HEK293 (cell line): ENCODE data around the gene MXRA8.

Source experiments
- CTCF ChIA-PET: fragments of 350-600 bp; formaldehyde crosslinking; extraction: SDS; loops from one replicate; lab custom pipeline; 2021; ENCODE audit warnings: antibody characterized with exemption; lab: Yijun Ruan, JAX
- POLR2A ChIA-PET: fragments of 300-600 bp; formaldehyde crosslinking; extraction: SDS; loops from one replicate; lab custom pipeline; 2020; ENCODE audit warnings: antibody characterized with exemption, inconsistent platforms; lab: Yijun Ruan, JAX
- H3K27ac ChIP-seq: fragments of 200-500 bp; sonication (Bioruptor generic); 2 replicates; pipeline ENCODE4 v1.5.1; 2014; ENCODE audit warnings: low read depth, low read length, control low read depth, inconsistent platforms; ENCODE audit errors: extremely low read depth
- H3K36me3 ChIP-seq, 2 experiments: fragments of 200-500 bp in 1 of 2; sonication (Bioruptor generic) in 1 of 2; 1 replicate in 1 of 2; 2 replicates in 1 of 2; pipeline ENCODE4 v1.5.1; 2014 to 2017; ENCODE audit warnings: inconsistent platforms in 2 of 2, low read length in 2 of 2; ENCODE audit not compliant: control insufficient read depth in 2 of 2, insufficient read depth in 1 of 2
- H3K4me1 ChIP-seq: fragments of 200-500 bp; sonication (Bioruptor generic); 2 replicates; pipeline ENCODE4 v1.5.1; 2014; ENCODE audit warnings: mild to moderate bottlenecking, low read length, inconsistent platforms; ENCODE audit not compliant: control insufficient read depth, insufficient read depth
- H3K4me3 ChIP-seq: 2 replicates; pipeline ENCODE4 v1.5.1; 2011; ENCODE audit warnings: low read depth, mild to moderate bottlenecking, control low read depth, low read length, moderate library complexity
- H3K9me3 ChIP-seq: fragments of 200-500 bp; sonication (Bioruptor generic); 2 replicates; pipeline ENCODE4 v1.5.1; 2014; ENCODE audit warnings: low read depth, low read length, inconsistent platforms; ENCODE audit not compliant: control insufficient read depth, insufficient read depth
- EGR2 ChIP-seq: fragments of 450-650 bp; formaldehyde crosslinking; IDR thresholded peaks from 2 replicates; pipeline ENCODE4 v1.5.1; 2016; ENCODE audit warnings: low read depth, missing biosample characterization, missing genetic modification characterization
- GLIS1 ChIP-seq: fragments of 450-650 bp; formaldehyde crosslinking; IDR thresholded peaks from 2 replicates; pipeline ENCODE4 v1.5.1; 2016; ENCODE audit warnings: missing biosample characterization, missing genetic modification characterization
- GLIS2 ChIP-seq: fragments of 450-650 bp; formaldehyde crosslinking; IDR thresholded peaks from 2 replicates; pipeline ENCODE4 v1.5.1; 2016; ENCODE audit warnings: missing biosample characterization, missing genetic modification characterization
- KLF16 ChIP-seq: fragments of 450-650 bp; formaldehyde crosslinking; IDR thresholded peaks from 2 replicates; pipeline ENCODE4 v1.5.1; 2017; ENCODE audit warnings: missing biosample characterization, missing genetic modification characterization
- ZBTB48 ChIP-seq: fragments of 450-650 bp; formaldehyde crosslinking; IDR thresholded peaks from 2 replicates; pipeline ENCODE4 v1.5.1; 2016; ENCODE audit warnings: missing biosample characterization, missing genetic modification characterization
- ZBTB7A ChIP-seq: fragments of 450-650 bp; formaldehyde crosslinking; IDR thresholded peaks from 2 replicates; pipeline ENCODE4 v1.5.1; 2016; ENCODE audit warnings: low read depth, missing biosample characterization, missing genetic modification characterization
- ZBTB8A ChIP-seq: fragments of 450-650 bp; formaldehyde crosslinking; IDR thresholded peaks from 2 replicates; pipeline ENCODE4 v1.5.1; 2016; ENCODE audit warnings: missing biosample characterization, missing genetic modification characterization
- ZNF2 ChIP-seq: fragments of 450-650 bp; formaldehyde crosslinking; IDR thresholded peaks from 2 replicates; pipeline ENCODE4 v1.5.1; 2016; ENCODE audit warnings: missing biosample characterization, missing genetic modification characterization
- ZNF24 ChIP-seq: fragments of 450-650 bp; formaldehyde crosslinking; IDR thresholded peaks from 2 replicates; pipeline ENCODE4 v1.5.1; 2016; ENCODE audit warnings: missing biosample characterization, missing genetic modification characterization
- ZNF366 ChIP-seq: fragments of 450-650 bp; formaldehyde crosslinking; conservative IDR thresholded peaks from 2 replicates; pipeline ENCODE4 v1.5.1; 2016; ENCODE audit warnings: missing biosample characterization, missing genetic modification characterization
- ZNF404 ChIP-seq: fragments of 450-650 bp; formaldehyde crosslinking; IDR thresholded peaks from 2 replicates; pipeline ENCODE4 v1.5.1; 2017; ENCODE audit warnings: missing biosample characterization, missing genetic modification characterization
- ZNF433 ChIP-seq: fragments of 450-650 bp; formaldehyde crosslinking; IDR thresholded peaks from 2 replicates; pipeline ENCODE4 v1.5.1; 2016; ENCODE audit warnings: missing biosample characterization, missing genetic modification characterization, low read depth
- ZNF76 ChIP-seq: fragments of 450-650 bp; formaldehyde crosslinking; IDR thresholded peaks from 2 replicates; pipeline ENCODE4; 2016; ENCODE audit warnings: low read depth, missing biosample characterization, missing genetic modification characterization, borderline replicate concordance
- ZNF768 ChIP-seq: fragments of 450-650 bp; formaldehyde crosslinking; IDR thresholded peaks from 2 replicates; pipeline ENCODE4 v1.5.1; 2018; ENCODE audit warnings: missing biosample characterization, mild to moderate bottlenecking, missing genetic modification characterization
- ZXDB ChIP-seq: fragments of 450-650 bp; formaldehyde crosslinking; IDR thresholded peaks from 2 replicates; pipeline ENCODE4 v1.5.1; 2016; ENCODE audit warnings: missing biosample characterization, missing genetic modification characterization
- TF ChIP-seq, protein P1 (sequence below): fragments of 450-650 bp; formaldehyde crosslinking; optimal IDR thresholded peaks from 2 replicates; pipeline ENCODE3; 2016; ENCODE audit warnings: missing biosample characterization, mild to moderate bottlenecking, missing genetic modification characterization
- TF ChIP-seq, protein P2 (sequence below): fragments of 450-650 bp; formaldehyde crosslinking; IDR thresholded peaks from 2 replicates; pipeline ENCODE4 v1.5.1; 2016; ENCODE audit warnings: missing biosample characterization, missing genetic modification characterization
- TF ChIP-seq, protein P3 (sequence below): fragments of 450-650 bp; IDR thresholded peaks from 2 replicates; pipeline ENCODE4 v1.5.1; 2018; ENCODE audit warnings: missing biosample characterization, mild to moderate bottlenecking, missing genetic modification characterization
- TF ChIP-seq, protein P4 (sequence below): fragments of 450-650 bp; formaldehyde crosslinking; IDR thresholded peaks from 2 replicates; pipeline ENCODE4 v1.5.1; 2016; ENCODE audit warnings: missing biosample characterization, missing genetic modification characterization
- TF ChIP-seq, protein P5 (sequence below): fragments of 450-650 bp; formaldehyde crosslinking; IDR thresholded peaks from 2 replicates; pipeline ENCODE4 v1.5.1; 2016; ENCODE audit warnings: missing biosample characterization, missing genetic modification characterization

MXRA8 gene

DNA sequence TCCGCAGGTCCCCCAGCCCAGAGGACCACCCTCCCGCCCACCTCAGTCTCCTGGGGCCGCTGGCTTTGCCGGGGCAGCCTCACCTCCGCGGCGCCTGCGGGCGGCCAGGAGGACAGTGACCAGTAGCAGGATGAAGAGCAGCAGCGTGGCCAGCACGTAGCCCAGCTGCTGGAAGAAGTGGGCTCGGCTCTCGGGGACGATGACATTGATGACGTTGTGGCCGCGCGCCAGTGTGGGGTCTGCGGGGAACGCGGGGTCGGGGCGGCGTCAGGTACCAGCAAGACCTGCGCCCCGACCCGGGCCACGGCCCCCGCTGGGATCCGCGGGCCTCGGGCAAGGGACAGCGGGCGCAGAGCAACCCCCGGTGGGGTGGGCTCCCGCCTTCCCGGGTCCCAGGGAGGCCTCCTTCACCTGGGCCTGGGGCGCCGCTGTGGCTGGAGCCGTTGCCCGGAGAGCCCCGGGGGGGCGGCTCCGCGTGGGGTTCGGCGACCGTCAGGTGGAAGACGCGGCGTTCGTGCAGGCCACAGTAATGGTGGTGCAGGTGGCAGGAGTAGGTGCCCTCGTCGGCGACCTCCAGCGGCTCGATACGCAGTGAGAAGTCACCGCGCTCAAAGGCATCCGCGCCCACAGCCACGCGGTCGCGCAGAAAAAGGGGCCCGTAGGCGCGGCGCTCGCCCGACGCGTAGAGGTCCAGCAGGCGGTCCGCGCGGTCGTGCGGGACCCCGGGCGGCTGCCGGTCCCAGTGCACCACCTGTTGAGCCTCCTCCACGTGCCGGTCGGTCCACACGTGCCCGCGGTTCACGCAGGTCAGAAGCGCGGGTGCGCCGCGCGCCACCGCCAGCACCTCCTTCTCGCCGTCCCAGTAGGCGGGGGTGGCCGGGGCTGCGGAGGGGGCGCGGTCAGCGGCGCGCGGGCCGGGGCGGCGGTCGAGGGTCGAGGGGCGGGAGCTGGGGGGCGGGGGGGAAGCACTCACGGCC, 3.8 kb downstream of the MXRA8 start:
- Histone ChIP-seq H3K4me1 (peaks cover 7% of the 10 kb centered on the region; the same call in 1 of the 2 replicates), H3K4me3 (no peak overlapping the region), H3K9me3 (no peaks in the 10 kb centered on the region), H3K36me3 (no peaks in the 10 kb centered on the region), H3K27ac (no peak overlapping the region)
- ChIA-PET CTCF (interaction anchor here (1.1 to 2.7 kb wide), 2 partner anchors 17 to 18 kb away, joined by 3 to 15 read pairs; no protein-coding TSS in a partner anchor), POLR2A (interaction anchor here (0.6 to 1.0 kb wide), 4 partner anchors 21 to 686 kb away, joined by 3 to 6 read pairs (median 4); partner anchors contain the start of gene AURKAIP1)
- TF ChIP-seq, protein P1, sequence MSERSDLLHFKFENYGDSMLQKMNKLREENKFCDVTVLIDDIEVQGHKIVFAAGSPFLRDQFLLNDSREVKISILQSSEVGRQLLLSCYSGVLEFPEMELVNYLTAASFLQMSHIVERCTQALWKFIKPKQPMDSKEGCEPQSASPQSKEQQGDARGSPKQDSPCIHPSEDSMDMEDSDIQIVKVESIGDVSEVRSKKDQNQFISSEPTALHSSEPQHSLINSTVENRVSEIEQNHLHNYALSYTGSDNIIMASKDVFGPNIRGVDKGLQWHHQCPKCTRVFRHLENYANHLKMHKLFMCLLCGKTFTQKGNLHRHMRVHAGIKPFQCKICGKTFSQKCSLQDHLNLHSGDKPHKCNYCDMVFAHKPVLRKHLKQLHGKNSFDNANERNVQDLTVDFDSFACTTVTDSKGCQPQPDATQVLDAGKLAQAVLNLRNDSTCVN (tag by site-specific recombination): peak; percentile 37
- TF ChIP-seq GLIS1 (tag by site-specific recombination): peak; percentile 88
- TF ChIP-seq KLF16 (tag by site-specific recombination): 0 out of 2 replicates have a peak, but pooled peaks have one; percentile 36
- peak; percentile 45; the same call in 1 of the 2 replicates for TF ChIP-seq GLIS2 (tag by site-specific recombination)
- TF ChIP-seq, protein P2, sequence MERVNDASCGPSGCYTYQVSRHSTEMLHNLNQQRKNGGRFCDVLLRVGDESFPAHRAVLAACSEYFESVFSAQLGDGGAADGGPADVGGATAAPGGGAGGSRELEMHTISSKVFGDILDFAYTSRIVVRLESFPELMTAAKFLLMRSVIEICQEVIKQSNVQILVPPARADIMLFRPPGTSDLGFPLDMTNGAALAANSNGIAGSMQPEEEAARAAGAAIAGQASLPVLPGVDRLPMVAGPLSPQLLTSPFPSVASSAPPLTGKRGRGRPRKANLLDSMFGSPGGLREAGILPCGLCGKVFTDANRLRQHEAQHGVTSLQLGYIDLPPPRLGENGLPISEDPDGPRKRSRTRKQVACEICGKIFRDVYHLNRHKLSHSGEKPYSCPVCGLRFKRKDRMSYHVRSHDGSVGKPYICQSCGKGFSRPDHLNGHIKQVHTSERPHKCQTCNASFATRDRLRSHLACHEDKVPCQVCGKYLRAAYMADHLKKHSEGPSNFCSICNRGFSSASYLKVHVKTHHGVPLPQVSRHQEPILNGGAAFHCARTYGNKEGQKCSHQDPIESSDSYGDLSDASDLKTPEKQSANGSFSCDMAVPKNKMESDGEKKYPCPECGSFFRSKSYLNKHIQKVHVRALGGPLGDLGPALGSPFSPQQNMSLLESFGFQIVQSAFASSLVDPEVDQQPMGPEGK (tag by site-specific recombination): no peak
- TF ChIP-seq ZBTB7A (tag by site-specific recombination): 0 out of 2 replicates have a peak, but pooled peaks have one; percentile 49
- TF ChIP-seq ZBTB8A: peak; percentile 18
- no peak for TF ChIP-seq ZNF2
- no peak for TF ChIP-seq ZBTB48 (tag by site-specific recombination)
- TF ChIP-seq ZNF24 (tag by site-specific recombination): no peak
- TF ChIP-seq, protein P3, sequence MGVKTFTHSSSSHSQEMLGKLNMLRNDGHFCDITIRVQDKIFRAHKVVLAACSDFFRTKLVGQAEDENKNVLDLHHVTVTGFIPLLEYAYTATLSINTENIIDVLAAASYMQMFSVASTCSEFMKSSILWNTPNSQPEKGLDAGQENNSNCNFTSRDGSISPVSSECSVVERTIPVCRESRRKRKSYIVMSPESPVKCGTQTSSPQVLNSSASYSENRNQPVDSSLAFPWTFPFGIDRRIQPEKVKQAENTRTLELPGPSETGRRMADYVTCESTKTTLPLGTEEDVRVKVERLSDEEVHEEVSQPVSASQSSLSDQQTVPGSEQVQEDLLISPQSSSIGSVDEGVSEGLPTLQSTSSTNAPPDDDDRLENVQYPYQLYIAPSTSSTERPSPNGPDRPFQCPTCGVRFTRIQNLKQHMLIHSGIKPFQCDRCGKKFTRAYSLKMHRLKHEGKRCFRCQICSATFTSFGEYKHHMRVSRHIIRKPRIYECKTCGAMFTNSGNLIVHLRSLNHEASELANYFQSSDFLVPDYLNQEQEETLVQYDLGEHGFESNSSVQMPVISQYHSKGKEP (tag by site-specific recombination): no peak

DNA sequence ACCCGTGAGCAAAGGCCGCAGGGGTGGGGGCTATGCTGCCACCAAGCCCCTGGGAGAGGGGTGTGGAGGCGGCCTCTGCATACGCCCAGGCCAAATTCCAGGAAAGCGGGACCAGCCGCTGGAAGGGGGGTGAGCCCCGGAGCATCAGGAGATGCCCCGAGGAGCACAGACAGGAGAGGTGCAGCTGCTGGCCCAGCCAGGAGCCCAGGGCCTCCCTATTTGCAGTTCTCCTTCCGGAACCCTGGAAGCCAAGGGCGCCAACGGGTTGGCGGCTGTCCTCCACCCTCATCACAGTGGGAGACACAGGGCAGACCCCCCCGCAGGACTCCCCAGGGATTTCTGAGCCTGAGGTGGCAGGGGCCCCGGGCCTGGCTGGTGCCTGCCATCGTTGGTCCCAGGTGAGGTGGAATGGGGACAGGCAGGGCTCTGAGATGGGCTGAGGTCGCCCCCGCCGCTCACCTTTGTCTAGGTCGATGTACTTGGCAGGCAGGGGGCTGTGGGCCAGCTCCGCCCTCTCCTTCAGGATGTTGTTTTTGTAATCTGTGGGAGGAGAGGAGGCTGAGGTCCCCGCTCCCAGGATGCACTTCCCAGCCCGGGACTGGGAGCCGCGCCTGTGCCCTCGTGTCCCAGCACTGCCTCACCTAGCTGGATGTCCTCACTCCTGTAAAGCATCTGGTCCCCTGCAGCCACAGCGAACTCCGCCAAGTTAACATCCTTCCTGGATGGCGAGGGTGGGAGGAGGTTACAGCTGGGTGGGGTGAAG, 4.8 kb downstream of the MXRA8 start:
- H3K9me3 ChIP-seq: no peaks in the 10 kb centered on the region
- no peaks in the 10 kb centered on the region for H3K36me3 ChIP-seq
- H3K27ac ChIP-seq: no peak overlapping the region
- H3K4me1 ChIP-seq: peaks cover 7% of the 10 kb centered on the region; the same call in 1 of the 2 replicates
- ChIA-PET CTCF (interaction anchor here (0.6 to 2.7 kb wide), 2 partner anchors 15 to 18 kb away, joined by 3 to 15 read pairs; no protein-coding TSS in a partner anchor), POLR2A (interaction anchor here (0.6 to 0.9 kb wide), 5 partner anchors 17 to 687 kb away, joined by 3 to 4 read pairs (median 3); partner anchors contain the start of gene AURKAIP1)
- no peak overlapping the region for H3K4me3 ChIP-seq
- TF ChIP-seq ZXDB (tag by site-specific recombination) (peak; percentile 49), ZNF366 (no peak), ZBTB8A (peak; percentile 60), ZNF433 (tag by site-specific recombination) (no peak), EGR2 (tag by site-specific recombination) (peak; percentile 72), ZNF404 (tag by site-specific recombination) (no peak), ZNF76 (tag by site-specific recombination) (peak; percentile 78), ZNF768 (tag by site-specific recombination) (no peak)
- TF ChIP-seq, protein P4, sequence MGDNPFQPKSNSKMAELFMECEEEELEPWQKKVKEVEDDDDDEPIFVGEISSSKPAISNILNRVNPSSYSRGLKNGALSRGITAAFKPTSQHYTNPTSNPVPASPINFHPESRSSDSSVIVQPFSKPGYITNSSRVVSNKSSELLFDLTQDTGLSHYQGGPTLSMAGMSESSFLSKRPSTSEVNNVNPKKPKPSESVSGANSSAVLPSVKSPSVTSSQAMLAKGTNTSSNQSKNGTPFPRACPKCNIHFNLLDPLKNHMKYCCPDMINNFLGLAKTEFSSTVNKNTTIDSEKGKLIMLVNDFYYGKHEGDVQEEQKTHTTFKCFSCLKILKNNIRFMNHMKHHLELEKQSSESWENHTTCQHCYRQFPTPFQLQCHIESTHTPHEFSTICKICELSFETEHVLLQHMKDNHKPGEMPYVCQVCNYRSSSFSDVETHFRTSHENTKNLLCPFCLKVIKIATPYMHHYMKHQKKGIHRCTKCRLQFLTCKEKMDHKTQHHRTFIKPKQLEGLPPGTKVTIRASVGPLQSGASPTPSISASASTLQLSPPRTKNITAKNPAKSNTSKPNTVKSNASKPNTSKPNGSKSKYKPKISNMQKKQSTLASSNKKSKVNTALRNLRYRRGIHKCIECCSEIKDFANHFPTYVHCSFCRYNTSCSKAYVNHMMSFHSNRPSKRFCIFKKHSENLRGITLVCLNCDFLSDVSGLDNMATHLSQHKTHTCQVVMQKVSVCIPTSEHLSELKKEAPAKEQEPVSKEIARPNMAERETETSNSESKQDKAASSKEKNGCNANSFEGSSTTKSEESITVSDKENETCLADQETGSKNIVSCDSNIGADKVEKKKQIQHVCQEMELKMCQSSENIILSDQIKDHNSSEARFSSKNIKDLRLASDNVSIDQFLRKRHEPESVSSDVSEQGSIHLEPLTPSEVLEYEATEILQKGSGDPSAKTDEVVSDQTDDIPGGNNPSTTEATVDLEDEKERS (tag by site-specific recombination): no peak
- TF ChIP-seq, protein P5, sequence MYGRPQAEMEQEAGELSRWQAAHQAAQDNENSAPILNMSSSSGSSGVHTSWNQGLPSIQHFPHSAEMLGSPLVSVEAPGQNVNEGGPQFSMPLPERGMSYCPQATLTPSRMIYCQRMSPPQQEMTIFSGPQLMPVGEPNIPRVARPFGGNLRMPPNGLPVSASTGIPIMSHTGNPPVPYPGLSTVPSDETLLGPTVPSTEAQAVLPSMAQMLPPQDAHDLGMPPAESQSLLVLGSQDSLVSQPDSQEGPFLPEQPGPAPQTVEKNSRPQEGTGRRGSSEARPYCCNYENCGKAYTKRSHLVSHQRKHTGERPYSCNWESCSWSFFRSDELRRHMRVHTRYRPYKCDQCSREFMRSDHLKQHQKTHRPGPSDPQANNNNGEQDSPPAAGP (tag by site-specific recombination): peak; percentile 48
- TF ChIP-seq, protein P3 (tag by site-specific recombination): no peak
